Activated naive CD8-positive, alpha-beta T cell (primary cell): ENCODE results near the gene AGO1.
A peak's percentile ranks its signal among the peaks of the same experiment; 100 is the strongest.

Experiments used
- H3K27ac Mint-ChIP-seq: one replicate; pipeline ENCODE4 v1.8.0; 2021; ENCODE audit warnings: mixed read lengths
- H3K27me3 Mint-ChIP-seq: one replicate; pipeline ENCODE4 v1.8.0; 2021; ENCODE audit warnings: mixed read lengths
- H3K36me3 Mint-ChIP-seq: one replicate; pipeline ENCODE4 v1.8.0; 2021; ENCODE audit warnings: mixed read lengths
- H3K4me1 Mint-ChIP-seq: one replicate; pipeline ENCODE4 v1.8.0; 2021; ENCODE audit warnings: low read depth, mixed read lengths
- H3K4me3 Mint-ChIP-seq: one replicate; pipeline ENCODE4 v1.8.0; 2021; ENCODE audit warnings: mild to moderate bottlenecking, mixed read lengths
- H3K9me3 Mint-ChIP-seq: one replicate; pipeline ENCODE4 v1.8.0; 2021; ENCODE audit warnings: low read depth, mixed read lengths

Gene AGO1

GRCh38 chr1:35882945-35883634, at the start of gene AGO1:
TSS of gene AGO1 (plus strand) at chr1:35883209. CDS start at chr1:35883422, 213 bp downstream.
- Mint-ChIP-seq H3K4me3 (peak within 1 kb of the TSS; percentile 94), H3K36me3 (no peaks in the 10 kb centered on the region), H3K9me3 (no peaks in the 10 kb centered on the region), H3K27me3 (no peaks in the 10 kb centered on the region), H3K27ac (peak within 1 kb of the TSS; percentile 88), H3K4me1 (peaks cover 49% of the 10 kb centered on the region)

DNA sequence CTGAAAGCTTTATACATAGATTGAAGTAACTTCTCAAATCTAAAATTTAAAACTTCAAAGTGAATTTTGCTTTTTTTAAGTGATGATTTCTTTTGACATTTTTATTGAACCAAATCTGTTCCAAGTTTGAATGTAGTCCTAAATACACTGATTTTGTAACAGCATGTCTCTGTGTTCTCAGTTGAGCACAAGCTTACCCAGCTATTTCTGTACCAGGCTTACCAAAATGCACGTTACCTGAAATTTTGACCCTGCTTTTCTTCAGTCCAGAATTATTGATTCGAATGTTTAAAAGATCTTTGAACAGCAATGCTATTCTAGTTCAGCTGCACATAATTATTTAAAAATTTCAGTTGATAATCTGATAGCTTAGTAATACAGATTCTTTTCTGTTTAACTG, 49.6 kb upstream of the AGO1 start:
- no peaks in the 10 kb centered on the region for H3K9me3 Mint-ChIP-seq
- H3K36me3 Mint-ChIP-seq: peaks cover 16% of the 10 kb centered on the region
- H3K4me1 Mint-ChIP-seq: no peaks in the 10 kb centered on the region
- H3K27ac Mint-ChIP-seq: no peak overlapping the region
- no peak overlapping the region for H3K4me3 Mint-ChIP-seq
- H3K27me3 Mint-ChIP-seq: no peaks in the 10 kb centered on the region

DNA sequence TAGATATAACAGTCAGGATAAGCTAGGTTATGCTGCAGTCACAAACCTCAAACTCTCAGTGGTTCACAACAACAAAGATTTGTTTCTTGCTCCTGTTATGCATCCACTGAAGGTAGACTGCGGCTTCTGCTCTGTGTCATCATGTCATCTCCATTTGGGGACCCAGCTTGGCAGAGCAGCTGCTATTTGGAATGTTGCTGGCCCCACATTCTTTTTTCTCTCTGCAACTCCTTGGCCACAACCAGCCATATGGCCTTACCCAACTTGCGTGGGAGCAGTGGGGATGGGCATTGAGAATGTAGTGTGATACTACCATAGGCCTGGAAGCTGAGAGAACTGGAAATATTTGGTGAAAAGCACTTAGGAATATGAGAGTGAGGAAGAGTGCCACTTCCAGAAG, 48.8 kb upstream of the AGO1 start:
- no peaks in the 10 kb centered on the region for H3K27me3 Mint-ChIP-seq
- H3K4me3 Mint-ChIP-seq: no peak overlapping the region
- peaks cover 19% of the 10 kb centered on the region for H3K36me3 Mint-ChIP-seq
- no peaks in the 10 kb centered on the region for H3K9me3 Mint-ChIP-seq
- no peaks in the 10 kb centered on the region for H3K4me1 Mint-ChIP-seq
- no peak overlapping the region for H3K27ac Mint-ChIP-seq

DNA sequence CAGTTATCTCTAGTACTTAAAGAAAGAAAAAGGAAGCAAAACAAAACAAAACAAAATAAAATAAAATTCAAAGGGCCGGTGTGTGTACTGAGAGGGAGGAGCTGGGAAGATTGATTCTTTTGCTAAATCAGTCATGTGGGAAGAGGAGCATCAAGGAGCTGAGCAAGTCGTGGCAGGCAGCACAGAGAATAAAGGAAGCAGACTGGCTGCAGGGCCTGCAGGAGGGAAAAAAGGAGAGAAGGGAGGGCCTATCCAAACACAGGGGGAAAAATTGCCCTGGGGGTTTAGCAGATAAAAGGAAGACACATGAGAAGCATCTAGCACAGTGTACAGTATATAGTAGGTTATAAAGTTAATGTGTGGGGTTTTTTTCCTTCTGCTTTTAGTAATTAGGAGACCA, 47.6 kb upstream of the AGO1 start:
- no peaks in the 10 kb centered on the region for H3K9me3 Mint-ChIP-seq
- no peaks in the 10 kb centered on the region for H3K4me1 Mint-ChIP-seq
- H3K27ac Mint-ChIP-seq: no peak overlapping the region
- no peaks in the 10 kb centered on the region for H3K27me3 Mint-ChIP-seq
- H3K36me3 Mint-ChIP-seq: peaks cover 21% of the 10 kb centered on the region
- H3K4me3 Mint-ChIP-seq: no peak overlapping the region

DNA sequence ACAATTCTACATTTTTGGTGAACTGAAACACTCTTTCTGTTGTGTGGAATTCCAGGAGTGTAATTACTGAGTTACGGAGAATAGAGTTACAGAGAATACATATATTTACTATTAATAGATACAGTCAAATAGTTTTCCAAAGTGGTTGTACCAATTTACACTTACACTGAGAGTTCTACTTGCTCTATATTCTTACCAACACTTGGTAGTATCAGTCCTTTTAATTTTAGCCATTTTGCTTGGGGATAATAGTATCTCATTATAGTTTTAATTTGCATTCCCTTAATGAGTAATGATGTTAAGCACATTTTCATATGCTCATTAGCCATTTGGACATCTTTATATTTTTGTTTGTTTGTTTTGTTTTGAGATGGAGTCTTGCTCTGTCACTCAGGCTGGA, 46.3 kb upstream of the AGO1 start:
- H3K27ac Mint-ChIP-seq: no peak overlapping the region
- H3K4me3 Mint-ChIP-seq: no peak overlapping the region
- H3K9me3 Mint-ChIP-seq: no peaks in the 10 kb centered on the region
- H3K27me3 Mint-ChIP-seq: no peaks in the 10 kb centered on the region
- no peaks in the 10 kb centered on the region for H3K4me1 Mint-ChIP-seq
- H3K36me3 Mint-ChIP-seq: peaks cover 23% of the 10 kb centered on the region

GRCh38 chr1:35838693-35839245, 44.2 kb upstream of the AGO1 start:
- no peak overlapping the region for H3K27ac Mint-ChIP-seq
- peaks cover 22% of the 10 kb centered on the region for H3K36me3 Mint-ChIP-seq
- no peaks in the 10 kb centered on the region for H3K27me3 Mint-ChIP-seq
- H3K4me1 Mint-ChIP-seq: no peaks in the 10 kb centered on the region
- no peaks in the 10 kb centered on the region for H3K9me3 Mint-ChIP-seq
- no peak overlapping the region for H3K4me3 Mint-ChIP-seq

GRCh38 chr1:35844826-35845225, 38.2 kb upstream of the AGO1 start:
- Mint-ChIP-seq H3K36me3 (peaks cover 9% of the 10 kb centered on the region), H3K27ac (no peak overlapping the region)

DNA sequence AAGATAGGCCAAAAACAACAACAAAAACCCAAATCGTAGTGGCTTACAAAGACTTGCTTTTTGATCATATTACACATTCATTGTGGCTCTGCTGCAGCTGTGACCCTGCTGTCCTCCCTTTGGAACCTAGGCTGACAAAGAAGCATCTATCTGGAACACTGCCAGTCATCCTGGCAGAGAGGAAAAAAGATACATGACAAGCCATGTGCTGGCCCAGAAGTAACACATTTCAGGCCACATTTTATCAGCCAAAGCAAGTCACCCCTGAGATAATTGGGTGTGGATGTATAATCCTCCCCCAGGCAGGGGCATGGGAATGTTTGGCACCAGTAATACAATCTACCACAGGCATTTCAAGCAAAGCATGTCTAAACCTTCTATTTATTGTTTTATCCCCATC, 37.2 kb upstream of the AGO1 start:
- Mint-ChIP-seq H3K36me3 (peaks cover 13% of the 10 kb centered on the region), H3K27me3 (no peaks in the 10 kb centered on the region), H3K9me3 (no peaks in the 10 kb centered on the region), H3K27ac (no peak overlapping the region), H3K4me1 (no peaks in the 10 kb centered on the region), H3K4me3 (no peak overlapping the region)

More at GRCh38 chr1:35844826-35845225, 38.2 kb upstream of the AGO1 start:
- H3K4me3 Mint-ChIP-seq: no peak overlapping the region
- H3K9me3 Mint-ChIP-seq: no peaks in the 10 kb centered on the region
- no peaks in the 10 kb centered on the region for H3K27me3 Mint-ChIP-seq
- H3K4me1 Mint-ChIP-seq: no peaks in the 10 kb centered on the region

GRCh38 chr1:35847935-35848565, 35.0 kb upstream of the AGO1 start:
- H3K9me3 Mint-ChIP-seq: no peaks in the 10 kb centered on the region
- H3K27ac Mint-ChIP-seq: no peak overlapping the region
- peaks cover 11% of the 10 kb centered on the region for H3K36me3 Mint-ChIP-seq
- H3K27me3 Mint-ChIP-seq: no peaks in the 10 kb centered on the region
- H3K4me1 Mint-ChIP-seq: no peaks in the 10 kb centered on the region
- no peak overlapping the region for H3K4me3 Mint-ChIP-seq

- peaks cover 15% of the 10 kb centered on the region for H3K36me3 Mint-ChIP-seq
These were observed 33.0 kb upstream of the AGO1 start for GRCh38 chr1:35850051-35850450.

GRCh38 chr1:35850716-35851115, 32.3 kb upstream of the AGO1 start:
- Mint-ChIP-seq H3K27me3 (no peaks in the 10 kb centered on the region), H3K4me1 (no peaks in the 10 kb centered on the region), H3K9me3 (no peaks in the 10 kb centered on the region), H3K36me3 (peaks cover 14% of the 10 kb centered on the region), H3K27ac (no peak overlapping the region), H3K4me3 (no peak overlapping the region)

More at GRCh38 chr1:35850051-35850450, 33.0 kb upstream of the AGO1 start:
- H3K27ac Mint-ChIP-seq: no peak overlapping the region
- no peaks in the 10 kb centered on the region for H3K9me3 Mint-ChIP-seq
- no peaks in the 10 kb centered on the region for H3K27me3 Mint-ChIP-seq
- no peak overlapping the region for H3K4me3 Mint-ChIP-seq
- no peaks in the 10 kb centered on the region for H3K4me1 Mint-ChIP-seq

- Mint-ChIP-seq H3K4me1 (no peaks in the 10 kb centered on the region), H3K27me3 (no peaks in the 10 kb centered on the region), H3K27ac (no peak overlapping the region), H3K4me3 (no peak overlapping the region), H3K9me3 (no peaks in the 10 kb centered on the region), H3K36me3 (peaks cover 14% of the 10 kb centered on the region)
These were observed 31.7 kb upstream of the AGO1 start for GRCh38 chr1:35851132-35851869.

GRCh38 chr1:35852241-35852640, 30.8 kb upstream of the AGO1 start:
- Mint-ChIP-seq H3K27ac (no peak overlapping the region), H3K36me3 (peaks cover 14% of the 10 kb centered on the region), H3K27me3 (no peaks in the 10 kb centered on the region), H3K9me3 (no peaks in the 10 kb centered on the region), H3K4me3 (no peak overlapping the region), H3K4me1 (no peaks in the 10 kb centered on the region)

- H3K9me3 Mint-ChIP-seq: no peaks in the 10 kb centered on the region
- peaks cover 12% of the 10 kb centered on the region for H3K36me3 Mint-ChIP-seq
- H3K4me3 Mint-ChIP-seq: no peak overlapping the region
- no peaks in the 10 kb centered on the region for H3K27me3 Mint-ChIP-seq
- no peak overlapping the region for H3K27ac Mint-ChIP-seq
- no peaks in the 10 kb centered on the region for H3K4me1 Mint-ChIP-seq
These were observed 27.9 kb upstream of the AGO1 start for GRCh38 chr1:35854989-35855700.

DNA sequence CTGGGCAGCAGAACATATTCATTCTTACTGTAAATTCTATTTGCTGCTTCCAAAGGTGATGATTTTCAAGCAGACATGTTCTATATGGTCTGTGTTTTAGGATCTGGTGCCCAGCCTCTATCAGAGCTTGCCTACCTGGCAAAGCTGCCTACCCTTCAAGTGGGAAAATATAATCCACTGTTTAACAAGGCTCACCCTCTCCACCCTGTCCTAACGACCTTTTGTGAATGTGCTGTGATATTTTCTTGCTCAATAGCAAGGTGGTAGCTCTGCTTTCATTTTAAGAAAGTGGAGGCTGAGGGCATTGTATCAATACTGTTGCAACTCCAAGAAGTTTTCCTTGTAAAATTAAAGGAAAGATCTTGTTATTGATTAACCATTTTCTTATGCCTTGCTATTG, 26.0 kb upstream of the AGO1 start:
- Mint-ChIP-seq H3K4me3 (no peak overlapping the region), H3K4me1 (no peaks in the 10 kb centered on the region), H3K27ac (no peak overlapping the region), H3K36me3 (peaks cover 7% of the 10 kb centered on the region), H3K27me3 (no peaks in the 10 kb centered on the region), H3K9me3 (no peaks in the 10 kb centered on the region)
